ENCODE results near the gene P2RY2.
"Not testable (repeated sequence)": the region's sequence is repeated elsewhere in the genome, so short reads cannot be mapped to it uniquely, and the experiment has no call there.

- TF ChIP-seq, protein P1, sequence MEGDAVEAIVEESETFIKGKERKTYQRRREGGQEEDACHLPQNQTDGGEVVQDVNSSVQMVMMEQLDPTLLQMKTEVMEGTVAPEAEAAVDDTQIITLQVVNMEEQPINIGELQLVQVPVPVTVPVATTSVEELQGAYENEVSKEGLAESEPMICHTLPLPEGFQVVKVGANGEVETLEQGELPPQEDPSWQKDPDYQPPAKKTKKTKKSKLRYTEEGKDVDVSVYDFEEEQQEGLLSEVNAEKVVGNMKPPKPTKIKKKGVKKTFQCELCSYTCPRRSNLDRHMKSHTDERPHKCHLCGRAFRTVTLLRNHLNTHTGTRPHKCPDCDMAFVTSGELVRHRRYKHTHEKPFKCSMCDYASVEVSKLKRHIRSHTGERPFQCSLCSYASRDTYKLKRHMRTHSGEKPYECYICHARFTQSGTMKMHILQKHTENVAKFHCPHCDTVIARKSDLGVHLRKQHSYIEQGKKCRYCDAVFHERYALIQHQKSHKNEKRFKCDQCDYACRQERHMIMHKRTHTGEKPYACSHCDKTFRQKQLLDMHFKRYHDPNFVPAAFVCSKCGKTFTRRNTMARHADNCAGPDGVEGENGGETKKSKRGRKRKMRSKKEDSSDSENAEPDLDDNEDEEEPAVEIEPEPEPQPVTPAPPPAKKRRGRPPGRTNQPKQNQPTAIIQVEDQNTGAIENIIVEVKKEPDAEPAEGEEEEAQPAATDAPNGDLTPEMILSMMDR (IDR thresholded peaks at IDR 0.05), result not testable (repeated sequence)
- TF ChIP-seq POLR2A (IDR thresholded peaks at IDR 0.05), result not testable (repeated sequence)
These were observed 14.4 kb downstream of the P2RY2 start for GRCh38 chr11:73232487-73232886.
